GM20431 (cell line): ENCODE measurements around the gene AKAP7.
"Not testable (repeated sequence)": the region's sequence is repeated elsewhere in the genome, so short reads cannot be mapped to it uniquely, and the experiment has no call there.

ENCODE experiments used
- in situ Hi-C: fragments of 300-500 bp; cut with MseI, MboI; formaldehyde crosslinking; loops from one replicate; pipeline ENCODE4 v1.15.0; 2020; ENCODE audit warnings: low sequenced_read_pairs; ENCODE audit not compliant: unreplicated experiment

AKAP7 gene

DNA sequence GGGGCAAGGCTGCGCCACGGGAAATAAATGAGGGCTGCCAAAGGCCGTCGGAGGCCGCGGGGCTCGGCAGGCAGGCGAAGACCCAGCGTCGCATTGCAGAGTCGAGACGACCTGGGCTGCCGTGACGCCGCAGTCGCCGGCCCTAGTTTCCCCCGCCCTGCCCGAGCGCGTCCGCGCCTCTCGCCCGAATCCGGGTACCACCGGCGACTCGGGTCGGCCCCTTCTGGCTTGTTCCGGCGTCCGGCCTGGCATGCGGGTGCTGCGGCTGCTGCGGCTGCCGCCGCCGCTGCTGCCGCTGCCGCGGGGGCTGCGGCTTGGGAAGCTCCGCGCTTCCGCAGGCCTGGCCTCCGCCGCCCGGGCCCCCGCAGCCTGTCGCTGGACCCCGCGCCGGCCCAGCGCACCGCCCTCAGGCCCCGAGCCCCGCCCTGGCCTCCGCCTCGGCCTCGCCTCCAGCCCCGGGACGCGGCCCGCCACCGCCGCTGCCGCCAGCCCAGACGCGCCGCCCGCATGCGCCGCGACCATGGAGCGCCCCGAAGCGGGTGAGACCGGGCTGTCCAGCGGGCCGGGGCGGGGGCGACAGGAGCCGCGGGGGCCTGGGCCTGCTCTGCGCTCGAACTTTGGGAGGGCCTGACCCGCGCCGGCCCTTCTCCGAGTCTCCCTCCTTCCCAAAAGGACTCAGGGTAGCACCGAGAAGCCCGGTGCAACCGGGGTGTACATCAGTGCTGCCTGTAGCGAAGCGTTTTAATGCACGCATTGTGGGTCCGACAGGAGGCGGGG is at the start of gene AKAP7:
Gene AKAP7, plus strand, starts transcription at position 224 of the 777 bp plus-strand sequence. Its CDS starts 297 bp downstream, at position 521.
- in situ Hi-C loops, result no loop called here

DNA sequence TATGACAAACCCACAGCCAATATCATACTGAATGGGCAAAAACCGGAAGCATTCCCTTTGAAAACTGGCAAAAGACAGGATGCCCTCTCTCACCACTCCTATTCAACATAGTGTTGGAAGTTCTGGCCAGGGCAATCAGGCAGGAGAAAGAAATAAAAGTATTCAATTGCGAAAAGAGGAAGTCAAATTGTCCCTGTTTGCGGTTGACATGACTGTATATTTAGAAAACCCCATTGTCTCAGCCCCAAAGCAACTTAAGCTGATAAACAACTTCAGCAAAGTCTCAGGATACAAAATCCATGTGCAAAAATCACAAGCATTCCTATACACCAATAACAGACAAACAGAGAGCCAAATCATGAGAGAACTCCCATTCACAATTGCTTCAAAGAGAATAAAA is 44.9 kb upstream of the AKAP7 start:
- in situ Hi-C loops, result not testable (repeated sequence)

DNA sequence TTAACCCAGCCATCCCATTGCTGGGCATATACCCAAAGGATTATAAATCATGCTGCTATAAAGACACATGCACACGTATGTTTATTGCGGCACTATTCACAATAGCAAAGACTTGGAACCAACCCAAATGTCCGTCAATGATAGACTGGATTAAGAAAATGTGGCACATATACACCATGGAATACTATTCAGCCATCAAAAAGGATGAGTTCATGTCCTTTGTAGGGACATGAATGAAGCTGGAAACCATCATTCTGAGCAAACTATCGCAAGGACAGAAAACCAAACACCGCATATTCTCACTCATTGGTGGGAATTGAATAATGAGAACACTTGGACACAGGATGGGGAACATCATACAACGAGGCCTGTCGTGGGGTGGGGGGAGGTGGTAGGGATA is 43.3 kb upstream of the AKAP7 start:
- in situ Hi-C loops, result not testable (repeated sequence)

DNA sequence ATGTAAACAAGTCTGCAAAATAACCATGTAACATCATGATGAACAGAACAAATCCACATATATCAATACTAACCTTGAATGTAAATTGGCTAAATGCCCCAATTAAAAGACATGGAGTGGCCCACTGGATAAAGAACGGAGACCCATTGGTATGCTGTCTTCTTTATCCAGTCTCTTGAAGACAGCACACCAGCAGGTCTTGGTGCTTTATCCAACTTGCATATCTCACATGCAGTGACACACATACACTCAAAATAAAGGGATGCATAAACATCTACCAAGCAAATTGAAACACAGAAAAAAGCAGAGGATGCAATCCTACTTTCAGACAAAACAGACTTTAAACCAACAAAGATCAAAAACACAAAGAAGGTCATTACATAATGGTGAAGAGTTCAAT is 41.9 kb upstream of the AKAP7 start:
- in situ Hi-C loops, result no loop called here

DNA sequence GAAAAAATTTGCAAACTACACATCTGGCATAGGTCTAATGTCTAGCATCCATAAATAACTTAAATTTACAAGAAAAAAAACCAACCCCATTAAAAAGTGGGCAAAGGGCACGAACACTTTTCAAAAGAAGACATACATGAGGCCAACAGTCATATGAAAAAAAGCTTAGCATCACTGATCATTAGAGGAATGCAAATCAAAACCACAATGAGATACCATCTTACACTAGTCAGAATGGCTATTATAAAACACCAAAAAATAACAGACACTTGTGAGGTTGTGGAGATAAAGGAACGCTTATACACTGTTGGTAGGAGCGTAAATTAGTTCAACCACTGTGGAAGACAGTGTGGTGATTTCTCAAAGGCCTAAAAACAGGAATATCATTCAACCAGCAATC is 38.5 kb upstream of the AKAP7 start:
- in situ Hi-C loops, result no loop called here

DNA sequence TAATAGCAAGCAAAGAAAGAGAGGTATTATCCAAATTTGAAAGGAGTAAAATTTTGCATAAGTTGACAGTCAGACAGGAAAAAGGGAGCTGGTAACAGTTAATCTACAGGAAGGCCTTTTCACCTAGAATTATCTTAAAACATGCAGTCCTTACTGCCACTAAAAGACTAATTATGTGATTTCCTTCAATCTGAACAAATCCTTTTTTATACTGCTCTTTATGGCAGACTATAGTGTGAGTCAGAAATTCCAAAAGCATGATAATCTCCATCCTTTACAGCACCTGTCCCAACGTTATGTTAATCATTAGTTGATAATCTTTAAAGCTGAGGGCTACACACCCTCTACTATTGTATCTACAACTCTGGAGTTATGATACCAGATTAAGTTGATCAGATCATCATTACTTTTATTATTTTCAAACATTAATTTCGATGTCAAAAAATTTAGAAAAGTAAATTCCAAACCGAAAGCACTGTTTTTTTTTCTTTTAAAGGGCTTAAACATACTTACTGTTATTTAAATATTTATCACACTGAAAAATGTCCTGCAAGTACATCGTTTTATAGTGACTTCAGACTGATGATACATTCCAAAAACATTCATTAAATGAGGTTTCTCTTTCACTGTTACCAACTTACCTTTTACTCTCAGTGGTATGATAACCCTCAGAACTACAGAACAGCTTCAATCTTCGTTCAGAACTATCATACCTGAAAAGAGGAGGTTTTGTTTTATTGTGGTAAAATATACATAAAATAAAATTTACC is 33.2 kb upstream of the AKAP7 start:
- in situ Hi-C loops, result no loop called here

DNA sequence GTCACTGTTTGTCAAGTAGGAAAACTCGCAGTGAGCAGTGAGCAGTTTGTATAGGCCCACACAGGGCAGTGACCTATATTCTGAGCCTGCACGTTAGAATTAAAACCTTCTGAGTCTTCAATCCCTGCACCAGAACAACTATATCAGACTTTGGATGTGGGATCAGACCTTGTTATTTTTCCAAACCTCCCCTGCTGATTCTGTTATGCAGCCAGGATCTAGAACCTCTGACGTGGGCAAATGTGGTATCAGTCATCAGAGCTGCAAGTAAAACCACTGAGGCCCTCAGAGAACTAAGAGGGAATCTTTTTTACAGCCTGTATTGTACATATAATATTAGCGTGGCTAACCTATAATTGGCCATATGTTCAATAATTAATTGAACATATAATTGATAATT is 32.0 kb upstream of the AKAP7 start:
- in situ Hi-C loops, result no loop called here

DNA sequence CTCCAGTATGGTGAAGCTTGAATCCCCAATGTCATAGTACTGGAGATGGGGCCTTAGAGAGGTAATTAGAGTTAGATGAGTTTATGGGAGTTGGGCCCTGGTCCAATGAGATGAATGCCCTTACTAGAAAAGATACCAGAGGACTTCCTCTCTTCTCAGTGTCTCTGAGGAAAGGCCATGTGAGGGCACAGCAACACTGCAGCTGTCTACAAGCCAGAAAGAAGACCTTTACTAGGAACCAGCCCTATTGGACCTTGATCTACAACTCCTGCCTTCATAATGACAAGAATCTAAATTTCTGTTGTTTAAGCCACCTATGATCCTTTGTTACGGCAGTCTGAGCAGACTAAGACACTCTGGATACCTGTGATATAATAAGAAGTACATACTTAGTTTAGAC is 31.4 kb upstream of the AKAP7 start:
- in situ Hi-C loops, result no loop called here

DNA sequence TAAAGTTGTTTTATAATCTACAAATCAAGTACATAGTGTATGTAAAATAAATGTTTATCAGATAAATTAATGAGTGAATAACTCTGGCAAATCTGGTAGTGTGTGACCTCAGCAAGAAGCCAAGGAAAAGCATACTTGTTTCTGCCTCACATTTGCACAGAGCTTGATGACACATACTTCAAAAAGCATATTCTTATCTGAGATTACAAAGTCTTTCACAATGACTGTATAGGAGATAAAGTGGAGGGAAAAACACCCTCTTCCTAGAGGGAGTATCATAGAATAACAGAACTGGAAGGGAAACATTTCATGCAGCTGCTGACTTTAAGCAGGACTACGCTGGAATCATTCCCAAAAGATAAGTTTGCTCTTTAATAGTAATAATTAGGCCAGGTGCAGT is 28.1 kb upstream of the AKAP7 start:
- in situ Hi-C loops, result no loop called here

DNA sequence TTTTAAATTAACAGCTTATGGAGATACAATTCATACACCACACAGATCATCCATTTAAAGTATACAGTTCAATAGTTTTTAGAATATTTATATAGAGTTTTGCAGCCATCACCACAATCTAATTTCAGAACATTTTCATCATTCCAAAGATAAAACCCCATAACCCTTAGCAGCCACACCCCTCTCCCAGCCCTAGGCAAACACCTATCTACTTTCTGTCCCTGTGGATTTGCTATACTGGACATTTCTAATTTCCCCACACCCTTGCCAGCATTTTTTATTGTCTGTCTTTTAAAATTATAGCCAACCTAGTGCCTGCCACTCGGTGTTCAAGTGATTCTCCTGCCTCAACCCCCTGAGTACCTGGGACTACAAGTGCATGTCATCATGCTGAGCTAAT is 23.0 kb upstream of the AKAP7 start:
- in situ Hi-C loops, result no loop called here

DNA sequence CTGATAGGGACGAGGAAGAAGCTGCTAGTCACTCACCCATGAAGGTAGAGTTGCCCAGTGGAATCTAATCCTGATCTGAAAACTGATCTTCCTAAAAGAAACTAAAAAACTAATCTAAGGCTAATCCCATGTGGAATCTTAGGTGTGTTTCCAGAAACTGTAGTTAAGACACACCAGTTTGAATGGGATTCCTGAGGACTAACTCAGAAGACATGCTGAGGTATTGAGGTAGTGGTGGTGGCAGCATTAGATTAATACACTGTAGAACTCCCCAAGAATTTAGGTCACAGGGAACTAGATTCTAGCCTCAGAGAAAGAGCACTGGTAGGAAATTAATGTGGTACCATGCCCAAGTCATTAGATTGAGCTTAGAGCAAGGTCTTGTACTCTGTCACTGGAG is 19.6 kb upstream of the AKAP7 start:
- in situ Hi-C loops, result no loop called here

DNA sequence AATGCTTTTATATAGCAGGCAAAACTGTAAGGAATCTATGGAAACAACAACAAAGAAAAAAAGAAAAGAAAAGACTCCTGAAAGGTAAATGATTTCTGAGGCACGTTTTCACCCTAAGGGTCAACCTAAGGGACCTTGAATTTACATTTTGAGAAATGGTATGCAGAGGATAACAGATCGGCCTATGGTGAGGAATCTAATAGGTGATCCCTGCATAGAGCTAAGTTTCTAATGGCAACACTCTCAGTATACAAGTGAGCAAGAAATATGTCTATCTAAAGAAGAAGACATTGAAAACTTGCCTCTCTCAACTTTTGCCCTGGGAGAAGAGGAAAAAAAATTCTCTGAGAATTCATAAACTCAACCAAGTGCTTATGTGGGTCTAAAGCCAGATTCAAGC is 18.9 kb upstream of the AKAP7 start:
- in situ Hi-C loops, result no loop called here

DNA sequence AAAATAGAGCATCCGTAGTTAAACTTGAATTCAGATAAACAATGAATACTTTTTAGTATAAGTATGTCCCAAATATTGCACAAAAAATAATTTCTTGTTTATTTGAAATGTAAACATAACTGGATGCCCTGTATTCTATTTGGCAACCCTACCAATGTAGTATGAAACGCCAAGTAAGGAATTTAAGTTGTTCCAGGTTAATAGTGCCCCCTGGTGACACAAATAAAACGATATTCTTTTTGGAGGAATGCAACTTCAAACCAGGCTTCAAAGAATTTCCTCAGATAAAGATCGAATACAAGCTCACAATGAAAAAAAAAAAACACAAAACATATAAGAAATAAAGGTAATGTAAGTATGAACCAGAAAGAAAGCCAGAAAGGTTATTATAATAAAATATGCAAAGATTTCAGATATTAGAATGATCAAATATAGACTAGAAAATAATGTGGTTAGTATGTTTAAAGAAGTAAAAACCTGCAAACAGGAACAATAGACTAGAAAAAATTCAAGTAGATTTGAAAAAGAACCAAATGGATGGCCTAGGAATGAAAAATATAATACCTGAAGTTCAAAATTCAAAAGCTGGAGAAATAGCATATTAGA is 18.4 kb upstream of the AKAP7 start:
- in situ Hi-C loops, result no loop called here

DNA sequence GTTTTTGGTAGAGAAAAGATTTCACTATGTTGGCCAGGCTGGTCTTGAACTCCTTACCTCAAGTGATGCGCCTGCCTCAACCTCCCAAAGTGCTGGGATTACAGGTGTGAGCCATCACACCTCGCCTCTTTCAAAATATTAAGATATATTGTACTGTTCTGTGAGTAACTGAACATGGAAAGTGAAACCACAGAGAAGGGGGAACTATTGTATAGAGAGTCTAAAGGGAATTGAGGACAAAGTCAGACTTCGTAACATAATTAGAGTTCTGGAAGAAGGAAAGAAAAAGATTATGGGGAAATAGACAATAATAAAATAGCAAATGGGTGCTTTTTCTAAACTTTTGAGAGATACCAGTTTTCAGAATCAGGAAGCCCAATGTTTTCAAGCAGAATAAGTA is 17.4 kb upstream of the AKAP7 start:
- in situ Hi-C loops, result no loop called here

DNA sequence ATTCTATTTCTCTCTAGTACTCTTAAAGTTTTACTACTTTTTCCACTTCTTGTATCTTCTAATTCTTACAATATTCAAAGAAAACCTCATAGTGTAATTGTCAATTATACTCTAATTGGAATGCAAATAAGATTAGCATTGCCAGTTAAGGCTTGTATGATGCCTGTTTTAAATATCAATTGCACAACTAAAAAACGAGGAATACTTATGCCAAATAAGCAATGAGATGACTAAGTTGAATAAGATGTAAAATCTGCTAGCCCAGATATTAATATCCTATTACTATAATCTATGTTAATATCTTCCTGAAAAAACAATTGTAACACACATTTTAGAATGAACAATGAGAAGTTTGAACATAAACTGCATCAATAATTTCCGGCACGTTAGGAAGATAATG is 13.3 kb upstream of the AKAP7 start:
- in situ Hi-C loops, result loop anchor here (10.0 kb wide), 1 partner anchor 237 kb away; no protein-coding TSS in a partner anchor

DNA sequence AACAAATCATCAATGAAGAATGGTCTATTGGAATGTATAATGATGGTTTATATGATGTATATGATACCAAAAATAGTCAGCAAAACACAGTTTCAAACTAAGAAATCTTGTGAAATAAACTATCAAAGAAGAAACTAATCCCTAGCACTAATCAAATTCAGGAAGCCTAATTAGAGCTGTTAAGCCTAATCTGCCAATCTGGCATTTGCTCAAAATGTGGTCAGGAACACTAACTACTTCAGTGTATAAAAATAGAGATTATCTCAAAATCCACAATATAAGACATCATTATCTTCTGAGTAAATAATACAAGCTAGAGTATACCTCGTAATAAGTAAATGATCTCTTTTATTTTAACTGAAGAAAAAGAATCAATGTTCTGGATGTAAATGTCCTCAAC is 12.8 kb upstream of the AKAP7 start:
- in situ Hi-C loops, result loop anchor here (10.0 kb wide), 1 partner anchor 238 kb away; no protein-coding TSS in a partner anchor

DNA sequence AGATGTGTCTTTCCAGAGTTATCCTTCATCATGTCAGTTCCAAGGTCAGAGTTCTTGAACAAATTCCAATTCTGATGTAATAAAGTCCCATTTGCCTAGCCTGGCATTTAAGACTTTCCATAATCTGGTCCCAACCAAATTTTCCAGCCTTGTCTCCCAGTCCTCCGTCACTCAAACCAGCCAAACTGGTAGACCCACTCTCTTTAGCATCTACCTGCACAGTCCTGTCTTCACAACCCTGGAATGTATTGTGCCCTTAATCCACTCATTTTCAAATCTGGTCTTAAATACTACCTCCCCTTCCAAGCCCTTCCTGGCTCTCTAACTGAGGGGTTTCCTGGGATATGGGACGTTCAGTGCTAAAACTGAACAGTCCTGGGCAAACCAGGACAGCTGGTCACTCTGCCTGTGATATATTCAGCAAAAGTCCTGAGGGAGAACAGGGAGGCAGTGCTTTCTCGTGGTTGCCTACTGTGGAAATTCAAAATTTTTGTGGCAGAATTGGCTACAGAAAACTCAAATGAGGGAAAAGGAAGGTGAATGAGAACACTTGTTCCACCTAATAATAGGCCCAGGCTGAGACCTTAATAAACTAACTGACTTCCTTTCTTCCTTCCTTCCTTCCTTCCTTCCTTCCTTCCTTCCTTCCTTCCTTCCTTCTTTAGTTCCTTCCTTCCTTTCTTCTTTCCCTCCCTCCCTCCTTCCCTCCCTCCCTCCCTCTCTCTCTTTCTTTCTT is 10.8 kb upstream of the AKAP7 start:
- in situ Hi-C loops, result loop anchor here (10.0 kb wide), 1 partner anchor 240 kb away; no protein-coding TSS in a partner anchor

DNA sequence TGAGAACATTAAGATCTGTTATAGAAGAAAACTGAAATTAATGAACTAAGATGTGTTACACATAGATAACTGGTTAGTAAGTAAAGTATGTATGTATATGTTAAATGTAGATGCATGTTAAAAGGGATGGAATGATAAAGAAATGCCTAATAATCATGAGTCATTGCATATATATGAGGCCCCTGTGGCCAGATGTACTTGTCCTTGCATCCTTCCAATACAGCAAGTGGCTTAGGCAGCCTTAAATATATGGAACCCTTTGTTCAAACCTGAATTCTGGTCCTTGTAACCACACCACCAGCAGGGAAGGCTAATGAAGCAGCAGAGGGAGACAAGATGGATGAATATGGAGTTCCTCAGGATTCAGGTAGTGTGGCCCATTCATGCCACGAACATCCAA is 9.8 kb upstream of the AKAP7 start:
- in situ Hi-C loops, result loop anchor here (10.0 kb wide), 1 partner anchor 241 kb away; no protein-coding TSS in a partner anchor

DNA sequence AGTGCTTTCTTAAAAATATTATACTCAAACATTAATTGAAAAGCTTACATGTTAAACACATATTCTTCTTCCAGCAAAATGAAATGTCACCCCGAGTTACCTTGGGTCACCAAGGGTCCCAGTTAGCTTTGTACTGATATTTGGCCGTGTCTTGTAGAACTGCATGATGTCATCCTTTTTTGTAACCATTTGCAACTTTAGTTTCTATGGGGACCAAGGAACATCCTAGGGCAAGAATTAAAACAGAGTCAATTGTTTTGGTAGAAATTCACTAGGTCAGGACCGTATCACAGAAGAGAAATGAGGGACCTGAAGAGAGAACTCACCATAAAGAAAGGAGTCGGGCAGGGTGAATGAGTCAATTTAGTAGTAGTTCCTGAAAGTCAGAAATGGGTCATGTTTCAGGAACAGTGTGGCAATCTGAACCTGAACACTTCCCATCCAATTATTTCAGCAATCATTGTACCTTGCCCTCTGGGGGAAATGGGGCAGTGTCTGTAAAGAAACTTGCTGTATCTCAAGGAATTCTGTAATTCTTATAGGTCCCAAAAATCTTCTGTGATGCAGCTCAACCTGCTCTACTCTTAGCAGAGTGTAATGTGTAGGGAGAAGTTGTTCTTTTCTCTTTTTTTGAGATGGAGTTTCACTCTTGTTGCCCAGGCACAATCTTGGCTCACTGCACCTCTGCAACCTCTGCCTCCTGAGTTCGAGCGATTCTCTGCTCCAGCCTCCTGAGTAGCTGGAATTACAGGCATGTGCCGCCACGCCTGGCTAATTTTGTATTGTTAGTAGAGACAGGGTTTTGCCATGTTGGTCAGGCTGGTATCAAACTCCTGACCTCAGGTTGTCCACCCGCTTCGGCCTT is 5.3 kb upstream of the AKAP7 start:
- in situ Hi-C loops, result loop anchor here (10.0 kb wide), 1 partner anchor 245 kb away; no protein-coding TSS in a partner anchor
